SKM-1 (cell line): ENCODE measurements around the gene LRRTM2.
"Not testable (repeated sequence)": the region's sequence is repeated elsewhere in the genome, so short reads cannot be mapped to it uniquely, and the experiment has no call there.

Experiments
- DNase-seq: peaks from one replicate; lab custom pipeline; 2025; ENCODE audit not compliant: unreplicated experiment; lab: John Stamatoyannopoulos, UW

The LRRTM2 gene

GRCh38 chr5:138841531-138841930 lies 33.6 kb downstream of the LRRTM2 start:
- DNase-seq: no peak

DNA sequence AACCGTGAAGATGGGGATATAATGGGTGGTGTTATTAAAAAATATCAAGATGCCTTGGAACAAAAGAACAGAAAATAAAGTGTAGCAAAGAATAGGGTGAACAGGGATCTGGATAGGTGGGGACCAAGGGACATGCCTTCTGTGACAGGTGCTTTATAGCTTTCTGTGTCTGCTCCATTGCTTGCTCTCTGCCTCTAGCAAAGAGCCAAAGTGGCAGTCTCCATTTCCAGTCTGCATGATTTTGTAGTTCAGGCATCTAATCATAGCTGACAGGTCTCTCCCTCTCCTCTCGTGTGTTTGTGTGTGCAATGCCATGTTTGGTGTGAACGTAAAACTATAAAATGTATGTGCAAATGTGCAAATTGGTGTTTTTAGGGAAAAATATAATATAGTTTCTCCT lies 35.0 kb downstream of the LRRTM2 start:
- DNase-seq: no peak

GRCh38 chr5:138837160-138837559 lies 38.0 kb downstream of the LRRTM2 start:
- no peak for DNase-seq

- not testable (repeated sequence) for DNase-seq
Measured at GRCh38 chr5:138834853-138835252, 40.3 kb downstream of the LRRTM2 start.

DNA sequence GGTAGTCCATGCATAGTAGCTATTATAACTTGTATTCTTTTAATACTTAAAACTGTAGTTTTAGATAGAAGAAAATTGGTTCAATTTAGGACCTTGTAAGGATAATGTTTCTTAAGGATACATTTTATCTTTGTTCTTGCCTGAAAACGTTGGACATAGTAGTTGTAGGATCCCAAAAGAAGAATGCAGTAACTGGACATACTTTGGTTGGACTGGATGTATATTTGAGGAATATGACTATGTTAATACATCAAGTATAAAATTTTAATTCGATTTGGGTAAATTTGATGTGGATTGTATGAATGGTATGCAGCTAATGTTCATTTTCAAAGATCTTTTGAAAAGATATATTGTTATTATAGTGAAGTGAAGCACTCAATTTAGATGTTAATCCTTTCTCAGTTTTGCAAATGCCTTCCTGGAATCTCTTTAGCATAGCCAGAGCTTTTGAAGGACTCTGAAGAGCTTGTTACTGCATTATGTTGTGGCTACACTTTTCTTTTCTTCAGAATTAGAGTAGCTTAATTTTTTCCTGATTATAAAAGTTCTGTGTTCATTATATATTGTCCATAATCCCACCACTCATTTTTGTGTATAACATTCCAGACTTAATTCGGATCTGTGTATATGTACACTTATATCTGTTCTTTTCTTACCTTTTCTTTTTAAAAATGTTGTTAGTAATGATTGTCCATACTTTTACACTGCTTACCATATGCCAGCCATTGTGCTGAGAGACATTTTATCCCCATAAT lies 41.2 kb downstream of the LRRTM2 start:
- no peak for DNase-seq

DNA sequence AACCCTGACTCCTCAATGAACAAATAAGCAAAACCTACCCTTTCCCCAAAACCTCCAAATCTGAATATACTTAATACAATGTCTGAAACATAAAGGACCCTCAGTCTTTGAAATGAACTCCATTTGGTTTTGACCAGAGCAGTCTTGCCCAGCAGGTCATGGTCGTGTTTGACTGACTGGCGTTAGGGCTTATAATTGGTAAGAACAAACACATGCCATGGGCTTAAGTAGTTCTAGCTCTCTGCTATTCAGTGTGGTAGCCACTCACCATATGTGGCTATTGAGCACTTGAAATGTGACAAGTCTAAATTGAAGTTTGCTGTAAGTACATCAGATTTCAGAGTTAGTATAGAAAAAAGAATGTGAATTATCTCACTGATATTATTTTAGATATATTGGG lies 42.1 kb downstream of the LRRTM2 start:
- no peak for DNase-seq

GRCh38 chr5:138832218-138832617 lies 42.9 kb downstream of the LRRTM2 start:
- no peak for DNase-seq

GRCh38 chr5:138831703-138832102 lies 43.4 kb downstream of the LRRTM2 start:
- no peak for DNase-seq

DNA sequence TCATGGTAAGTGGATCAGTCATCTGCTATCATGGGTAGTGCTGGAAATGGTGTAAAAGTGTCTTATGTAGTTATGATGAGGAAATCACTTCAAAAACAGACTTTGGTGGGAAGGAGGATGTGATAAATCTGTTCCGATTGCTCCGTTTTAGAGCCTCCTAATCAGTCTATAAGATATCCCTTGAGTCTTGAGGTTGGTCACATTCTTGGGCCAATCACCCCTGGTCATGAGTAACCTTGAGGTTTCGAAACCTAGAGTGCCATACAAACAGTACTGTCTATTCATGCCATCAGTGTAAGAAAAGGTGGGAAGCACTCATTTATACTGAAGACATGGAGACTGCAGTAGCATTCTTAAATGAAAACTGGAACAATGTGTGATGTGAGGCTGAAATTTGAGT lies 45.8 kb downstream of the LRRTM2 start:
- no peak for DNase-seq

- DNase-seq: no peak
Measured at GRCh38 chr5:138828556-138828955, 46.6 kb downstream of the LRRTM2 start.

DNA sequence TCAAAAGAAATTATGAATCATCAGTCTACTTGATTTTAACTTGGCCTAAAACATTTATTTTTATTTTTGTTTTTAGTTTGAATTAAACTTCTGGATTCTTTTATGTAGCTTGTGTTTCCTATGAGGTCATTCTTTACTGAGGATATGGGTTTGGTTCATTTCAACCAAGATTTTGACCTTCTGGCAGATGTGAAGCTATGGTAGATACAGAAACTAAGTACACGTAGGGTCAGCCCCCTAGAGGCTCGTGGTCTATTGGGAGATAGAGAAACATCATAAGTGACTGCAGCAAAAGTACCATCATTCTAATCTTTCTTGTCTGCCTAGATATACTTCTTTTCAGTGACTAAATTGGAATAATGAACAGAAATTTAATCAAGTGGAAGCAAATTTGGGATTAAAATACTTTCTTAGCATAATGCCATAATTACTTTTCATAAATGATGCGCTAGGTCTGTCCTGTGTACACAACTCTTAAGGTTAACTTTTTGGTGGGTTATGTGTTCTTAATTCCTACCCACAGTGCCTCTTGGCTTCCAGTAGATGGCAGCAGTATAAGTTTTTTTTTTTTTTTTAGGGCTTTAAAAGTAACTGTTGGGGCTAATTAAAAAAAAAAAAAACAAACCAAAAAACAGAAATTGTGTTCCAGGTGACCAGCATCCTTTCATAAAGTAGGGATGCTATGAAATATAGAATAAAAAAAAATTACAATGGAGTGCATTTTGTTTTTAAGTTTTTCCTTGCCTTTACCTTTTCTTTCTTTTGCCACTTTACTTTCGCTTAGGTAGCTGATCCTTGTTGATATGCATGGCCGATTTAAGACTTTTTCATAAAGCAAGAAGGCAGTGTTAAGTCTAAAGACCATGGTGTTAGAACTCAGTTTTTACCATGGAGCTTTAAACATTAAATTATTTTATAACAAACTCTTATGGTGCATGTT lies 49.9 kb downstream of the LRRTM2 start:
- DNase-seq: no peak

DNA sequence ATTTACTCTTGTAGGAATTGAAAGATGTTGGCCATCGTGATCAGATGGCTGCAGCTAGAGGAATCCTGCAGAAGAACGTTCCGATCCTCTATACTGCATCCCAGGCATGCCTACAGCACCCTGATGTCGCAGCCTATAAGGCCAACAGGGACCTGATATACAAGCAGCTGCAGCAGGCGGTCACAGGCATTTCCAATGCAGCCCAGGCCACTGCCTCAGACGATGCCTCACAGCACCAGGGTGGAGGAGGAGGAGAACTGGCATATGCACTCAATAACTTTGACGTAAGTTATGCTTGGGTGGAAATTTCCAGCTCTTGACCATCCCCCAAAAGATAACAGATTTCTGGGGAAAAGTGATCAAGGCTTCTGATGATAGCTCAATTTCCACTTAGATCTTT lies 50.6 kb downstream of the LRRTM2 start:
- no peak for DNase-seq

- DNase-seq: no peak
Measured at GRCh38 chr5:138820695-138821094, 54.4 kb downstream of the LRRTM2 start.

- DNase-seq: no peak
Measured at GRCh38 chr5:138819081-138819480, 56.1 kb downstream of the LRRTM2 start.
